Caco-2 (cell line): ENCODE measurements around the gene EXTL1. TPM values are rescaled to one million over a fixed set of nuclear protein-coding genes. Genes with fewer than 3 reads are reported as not detected.

Source experiments
- BruUV-seq: library from RNA; stranded (reverse); fragments of 400-500 nt; replicated peaks from 2 replicates; lab custom pipeline; 2021; lab: Mats Ljungman, UMichigan
- CTCF ChIA-PET: fragments of 300-600 bp; sonication (Branson Sonifier 250); formaldehyde crosslinking; loops from one replicate; lab custom pipeline; 2022; ENCODE audit warnings: antibody characterized with exemption; lab: Charles Lee
- POLR2A ChIA-PET: fragments of 300-600 bp; sonication (Branson Sonifier 250); formaldehyde crosslinking; loops from one replicate; lab custom pipeline; 2022; ENCODE audit warnings: antibody characterized with exemption; lab: Charles Lee
- DNase-seq, 2 experiments: peaks; one replicate each; pipeline versions ENCODE4 v3.0.0 to v3.0.0-alpha.2; 2020 to 2022
- H3K27me3 ChIP-seq: replicated peaks from 2 replicates; pipeline ENCODE4 v1.6.0; 2011; ENCODE audit warnings: low read length; ENCODE audit not compliant: control insufficient read depth, insufficient read depth
- H3K36me3 ChIP-seq: 2 replicates; pipeline ENCODE4 v1.5.1; 2011; ENCODE audit warnings: low read length; ENCODE audit not compliant: control insufficient read depth, insufficient read depth
- H3K4me1 ChIP-seq: fragments of 250-450 bp; sonication (Bioruptor Pico); 2 replicates; pipeline ENCODE4 v1.5.1; 2020; ENCODE audit warnings: mild to moderate bottlenecking
- H3K4me3 ChIP-seq: 2 replicates; pipeline ENCODE4 v1.5.1; 2011; ENCODE audit warnings: low read depth, mild to moderate bottlenecking, control low read depth, low read length
- H3K9me3 ChIP-seq: fragments of 250-450 bp; sonication (Bioruptor Pico); 2 replicates; pipeline ENCODE4 v1.5.1; 2020; ENCODE audit warnings: mild to moderate bottlenecking, moderate library complexity
- H3K27ac Mint-ChIP-seq: one replicate; pipeline ENCODE4 v1.8.0; 2022; ENCODE audit warnings: mixed read lengths; ENCODE audit not compliant: unreplicated experiment
- H3K27me3 Mint-ChIP-seq: one replicate; pipeline ENCODE4 v1.8.0; 2022; ENCODE audit warnings: mixed read lengths; ENCODE audit not compliant: insufficient read depth, unreplicated experiment
- H3K36me3 Mint-ChIP-seq: one replicate; pipeline ENCODE4 v1.8.0; 2022; ENCODE audit warnings: mild to moderate bottlenecking, mixed read lengths; ENCODE audit not compliant: insufficient read depth, unreplicated experiment
- H3K4me1 Mint-ChIP-seq: one replicate; pipeline ENCODE4 v1.8.0; 2022; ENCODE audit warnings: low read depth, mixed read lengths; ENCODE audit not compliant: unreplicated experiment
- H3K4me3 Mint-ChIP-seq: one replicate; pipeline ENCODE4 v1.8.0; 2022; ENCODE audit warnings: mild to moderate bottlenecking, moderate library complexity, mixed read lengths; ENCODE audit not compliant: unreplicated experiment
- H3K9me3 Mint-ChIP-seq: one replicate; pipeline ENCODE4 v1.8.0; 2022; ENCODE audit warnings: mixed read lengths; ENCODE audit not compliant: unreplicated experiment
- intact Hi-C: fragments of 100-400 bp; cut with micrococcal nuclease; formaldehyde crosslinking; loops from one replicate; pipeline ENCODE4 v1.10.0; 2022; ENCODE audit not compliant: unreplicated experiment
- total RNA-seq: library from RNA; stranded (reverse); gene quantifications from 2 replicates; pipeline ENCODE4 v1.2.3, GENCODE V29; 2022
- TF ChIP-seq, protein P1 (sequence below), 2 experiments: fragments of 200-600 bp in 1 of 2; IDR thresholded peaks; 1 replicate in 1 of 2; 2 replicates in 1 of 2; pipeline versions ENCODE4 v1.5.1 to v1.8.0; 2011 to 2022; ENCODE audit warnings: antibody characterized with exemption in 1 of 2, control low read depth in 1 of 2, inconsistent platforms in 1 of 2, low read depth in 1 of 2, low read length in 1 of 2, mild to moderate bottlenecking in 1 of 2, moderate library complexity in 1 of 2; ENCODE audit not compliant: insufficient read depth in 1 of 2, severe bottlenecking in 1 of 2, unreplicated experiment in 1 of 2

The EXTL1 gene
- total RNA-seq, 1 experiment from 2014 or later: 0.34 TPM

- no peaks in the 10 kb centered on the region for H3K36me3 Mint-ChIP-seq
- no peak overlapping the region for H3K4me3 Mint-ChIP-seq
- Histone ChIP-seq H3K9me3 (no peaks in the 10 kb centered on the region), H3K27me3 (no peaks in the 10 kb centered on the region), H3K4me3 (no peak overlapping the region), H3K36me3 (no peaks in the 10 kb centered on the region), H3K4me1 (peaks cover 42% of the 10 kb centered on the region)
- TF ChIP-seq, protein P1, sequence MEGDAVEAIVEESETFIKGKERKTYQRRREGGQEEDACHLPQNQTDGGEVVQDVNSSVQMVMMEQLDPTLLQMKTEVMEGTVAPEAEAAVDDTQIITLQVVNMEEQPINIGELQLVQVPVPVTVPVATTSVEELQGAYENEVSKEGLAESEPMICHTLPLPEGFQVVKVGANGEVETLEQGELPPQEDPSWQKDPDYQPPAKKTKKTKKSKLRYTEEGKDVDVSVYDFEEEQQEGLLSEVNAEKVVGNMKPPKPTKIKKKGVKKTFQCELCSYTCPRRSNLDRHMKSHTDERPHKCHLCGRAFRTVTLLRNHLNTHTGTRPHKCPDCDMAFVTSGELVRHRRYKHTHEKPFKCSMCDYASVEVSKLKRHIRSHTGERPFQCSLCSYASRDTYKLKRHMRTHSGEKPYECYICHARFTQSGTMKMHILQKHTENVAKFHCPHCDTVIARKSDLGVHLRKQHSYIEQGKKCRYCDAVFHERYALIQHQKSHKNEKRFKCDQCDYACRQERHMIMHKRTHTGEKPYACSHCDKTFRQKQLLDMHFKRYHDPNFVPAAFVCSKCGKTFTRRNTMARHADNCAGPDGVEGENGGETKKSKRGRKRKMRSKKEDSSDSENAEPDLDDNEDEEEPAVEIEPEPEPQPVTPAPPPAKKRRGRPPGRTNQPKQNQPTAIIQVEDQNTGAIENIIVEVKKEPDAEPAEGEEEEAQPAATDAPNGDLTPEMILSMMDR (IDR thresholded peaks at IDR 0.05; ENCODE audit: insufficient read depth in 1 of 2, low read depth in 1 of 2, low read length in 1 of 2, severe bottlenecking in 1 of 2, unreplicated experiment in 1 of 2): no peak
- POLR2A ChIA-PET: no interaction called here
- BruUV-seq: no TSS peak
- no peaks in the 10 kb centered on the region for H3K9me3 Mint-ChIP-seq
- DNase-seq: no peak
- peaks cover 20% of the 10 kb centered on the region for H3K4me1 Mint-ChIP-seq
- H3K27ac Mint-ChIP-seq: peak overlapping the region; percentile 46
- intact Hi-C loops: no loop called here
- CTCF ChIA-PET: no interaction called here
- H3K27me3 Mint-ChIP-seq: no peaks in the 10 kb centered on the region
These were observed 28.1 kb downstream of the EXTL1 start for GRCh38 chr1:26049531-26050247.

DNA sequence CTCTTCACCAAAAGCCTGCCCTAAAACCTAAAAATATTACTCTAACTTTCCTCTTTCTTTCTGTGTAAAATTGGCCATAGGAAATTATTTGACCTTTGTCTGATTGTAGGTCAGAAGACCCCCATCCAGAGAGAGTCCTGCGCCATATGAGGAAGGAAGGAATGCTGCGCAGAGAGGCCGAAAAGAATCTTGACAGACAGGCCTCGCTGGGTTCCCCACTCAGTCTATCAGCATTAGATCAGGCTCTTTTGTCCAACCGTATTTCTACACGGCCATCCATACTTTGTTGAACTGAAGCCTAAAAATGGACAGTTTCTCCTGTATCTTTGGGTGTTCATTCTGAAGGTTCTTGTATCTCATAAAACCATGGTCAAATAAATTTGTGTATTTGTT lies 28.7 kb downstream of the EXTL1 start:
- ChIA-PET POLR2A (no interaction called here), CTCF (no interaction called here)
- no peaks in the 10 kb centered on the region for H3K9me3 Mint-ChIP-seq
- intact Hi-C loops: no loop called here
- no peaks in the 10 kb centered on the region for H3K27me3 Mint-ChIP-seq
- Histone ChIP-seq H3K36me3 (no peaks in the 10 kb centered on the region), H3K4me3 (no peak overlapping the region), H3K4me1 (peaks cover 37% of the 10 kb centered on the region), H3K27me3 (no peaks in the 10 kb centered on the region), H3K9me3 (no peaks in the 10 kb centered on the region)
- no peaks in the 10 kb centered on the region for H3K36me3 Mint-ChIP-seq
- no peak for DNase-seq
- no peak overlapping the region for H3K4me3 Mint-ChIP-seq
- TF ChIP-seq, protein P1 (IDR thresholded peaks at IDR 0.05; ENCODE audit: insufficient read depth in 1 of 2, low read depth in 1 of 2, low read length in 1 of 2, severe bottlenecking in 1 of 2, unreplicated experiment in 1 of 2): no peak
- no TSS peak for BruUV-seq
- peak overlapping the region; percentile 46 for H3K27ac Mint-ChIP-seq
- peaks cover 20% of the 10 kb centered on the region for H3K4me1 Mint-ChIP-seq

- H3K9me3 Mint-ChIP-seq: no peaks in the 10 kb centered on the region
- Histone ChIP-seq H3K4me3 (no peak overlapping the region), H3K4me1 (peaks cover 22% of the 10 kb centered on the region), H3K9me3 (no peaks in the 10 kb centered on the region), H3K27me3 (no peaks in the 10 kb centered on the region), H3K36me3 (no peaks in the 10 kb centered on the region)
- ChIA-PET POLR2A (no interaction called here), CTCF (interaction anchor here (0.6 to 1.0 kb wide), 3 partner anchors 10 to 136 kb away, joined by 3 to 4 read pairs (median 4); no protein-coding TSS in a partner anchor)
- BruUV-seq: no TSS peak
- peaks cover 20% of the 10 kb centered on the region for H3K4me1 Mint-ChIP-seq
- no peak overlapping the region for H3K4me3 Mint-ChIP-seq
- H3K36me3 Mint-ChIP-seq: no peaks in the 10 kb centered on the region
- TF ChIP-seq, protein P1 (IDR thresholded peaks at IDR 0.05; ENCODE audit: insufficient read depth in 1 of 2, low read depth in 1 of 2, low read length in 1 of 2, severe bottlenecking in 1 of 2, unreplicated experiment in 1 of 2): no peak
- peak in 1 of 2 experiments; percentile 54 for DNase-seq
- intact Hi-C loops: no loop called here
- H3K27ac Mint-ChIP-seq: no peak overlapping the region
- no peaks in the 10 kb centered on the region for H3K27me3 Mint-ChIP-seq
These were observed 32.4 kb downstream of the EXTL1 start for GRCh38 chr1:26053718-26054560.
